ENCODE data around the gene BTBD9.

GRCh38 chr6:38378801-38379200, 260.9 kb downstream of the BTBD9 start:
- no peak for TF ChIP-seq CTCF (IDR thresholded peaks at IDR 0.05)
- no peak for TF ChIP-seq POLR2A (IDR thresholded peaks at IDR 0.05)

Data from lower leg skin (tissue), 3 donors.